ENCODE data around the gene ZNF101.

The ZNF101 gene

GRCh38 chr19:19668230-19669012 is at the start of gene ZNF101:
Gene ZNF101 (plus strand): TSS chr19:19668839. CDS start chr19:19668964, 125 bp downstream.
- no peaks in the 10 kb centered on the region for H3K36me3 ChIP-seq (replicated peaks)
- peak; percentile 85 for DNase-seq
- H3K27ac ChIP-seq, result peak within 1 kb of the TSS; percentile 45
- in situ Hi-C loops (cut with HindIII; ENCODE audit: low pct_ligation_motif_present, low sequenced_read_pairs), result no loop called here
- no peaks in the 10 kb centered on the region for H3K27me3 ChIP-seq (replicated peaks)
- no peak for TF ChIP-seq CTCF (IDR thresholded peaks at IDR 0.05; ENCODE audit: low read depth, low read length, missing control alignments)
- H3K4me3 ChIP-seq (ENCODE audit: low read depth, low read length), result peak within 1 kb of the TSS; percentile 85

- H3K36me3 ChIP-seq (replicated peaks), result no peaks in the 10 kb centered on the region
- no peak overlapping the region for H3K4me3 ChIP-seq (ENCODE audit: low read depth, low read length)
- in situ Hi-C loops (cut with HindIII; ENCODE audit: low pct_ligation_motif_present, low sequenced_read_pairs), result no loop called here
- DNase-seq, result no peak
- H3K27me3 ChIP-seq (replicated peaks), result no peaks in the 10 kb centered on the region
- H3K27ac ChIP-seq, result no peak overlapping the region
- no peak for TF ChIP-seq CTCF (IDR thresholded peaks at IDR 0.05; ENCODE audit: low read depth, low read length, missing control alignments)
Observed at GRCh38 chr19:19619181-19619848, 49.3 kb upstream of the ZNF101 start.

- H3K36me3 ChIP-seq (replicated peaks), result no peaks in the 10 kb centered on the region
- no peak overlapping the region for H3K4me3 ChIP-seq (ENCODE audit: low read depth, low read length)
- no peaks in the 10 kb centered on the region for H3K27me3 ChIP-seq (replicated peaks)
- TF ChIP-seq CTCF (IDR thresholded peaks at IDR 0.05; ENCODE audit: low read depth, low read length, missing control alignments), result no peak
- DNase-seq, result no peak
- in situ Hi-C loops (cut with HindIII; ENCODE audit: low pct_ligation_motif_present, low sequenced_read_pairs), result no loop called here
- H3K27ac ChIP-seq, result no peak overlapping the region
Observed at GRCh38 chr19:19619849-19620210, 48.8 kb upstream of the ZNF101 start.

- no peak for DNase-seq
- in situ Hi-C loops (cut with HindIII; ENCODE audit: low pct_ligation_motif_present, low sequenced_read_pairs), result no loop called here
- TF ChIP-seq CTCF (IDR thresholded peaks at IDR 0.05; ENCODE audit: low read depth, low read length, missing control alignments), result no peak
- no peaks in the 10 kb centered on the region for H3K36me3 ChIP-seq (replicated peaks)
- H3K27ac ChIP-seq, result no peak overlapping the region
- no peaks in the 10 kb centered on the region for H3K27me3 ChIP-seq (replicated peaks)
- H3K4me3 ChIP-seq (ENCODE audit: low read depth, low read length), result no peak overlapping the region
Observed at GRCh38 chr19:19623383-19623782, 45.3 kb upstream of the ZNF101 start.

- in situ Hi-C loops (cut with HindIII; ENCODE audit: low pct_ligation_motif_present, low sequenced_read_pairs), result no loop called here
- Histone ChIP-seq H3K27ac (no peak overlapping the region), H3K4me3 (ENCODE audit: low read depth, low read length) (no peak overlapping the region), H3K27me3 (replicated peaks) (no peaks in the 10 kb centered on the region), H3K36me3 (replicated peaks) (no peaks in the 10 kb centered on the region)
- DNase-seq, result no peak
- TF ChIP-seq CTCF (IDR thresholded peaks at IDR 0.05; ENCODE audit: low read depth, low read length, missing control alignments), result no peak
Observed at GRCh38 chr19:19624032-19624570, 44.5 kb upstream of the ZNF101 start.
